Progenitor cell of endocrine pancreas (in vitro differentiated cells): ENCODE data around the gene STMN3. TPM values are rescaled to one million over a fixed set of nuclear protein-coding genes. Genes with fewer than 3 reads are reported as not detected.

Experiments used
- DNase-seq: peaks from one replicate; pipeline ENCODE4 v3.0.0; 2021; ENCODE audit warnings: low spot score; ENCODE audit not compliant: unreplicated experiment
- H3K27ac Mint-ChIP-seq: 2 replicates; pipeline ENCODE4 v1.8.0; 2021; ENCODE audit warnings: mild to moderate bottlenecking, moderate library complexity, mixed read lengths
- H3K27me3 Mint-ChIP-seq: 2 replicates; pipeline ENCODE4 v1.8.0; 2021; ENCODE audit warnings: mixed read lengths
- H3K36me3 Mint-ChIP-seq: 2 replicates; pipeline ENCODE4 v1.8.0; 2022; ENCODE audit warnings: mixed read lengths; ENCODE audit not compliant: insufficient read depth
- H3K4me1 Mint-ChIP-seq: 2 replicates; pipeline ENCODE4 v1.8.0; 2021; ENCODE audit warnings: low read depth, mixed read lengths
- H3K4me3 Mint-ChIP-seq: 2 replicates; pipeline ENCODE4 v1.8.0; 2021; ENCODE audit warnings: low read depth, mild to moderate bottlenecking, moderate library complexity, mixed read lengths
- H3K9me3 Mint-ChIP-seq: 2 replicates; pipeline ENCODE4 v1.8.0; 2021; ENCODE audit warnings: low read depth, mixed read lengths
- total RNA-seq: library from RNA; stranded (reverse); gene quantifications from 2 replicates; pipeline ENCODE4 v1.2.1, GENCODE V29; 2021
- TF ChIP-seq, protein P1 (sequence below): fragments of 200-600 bp; sonication (generic); IDR thresholded peaks from one replicate; pipeline ENCODE4 v1.5.0; 2021; ENCODE audit warnings: antibody characterized with exemption, mild to moderate bottlenecking; ENCODE audit not compliant: unreplicated experiment

STMN3 gene
- total RNA-seq, 1 donor from 2014 or later: 25.6 TPM

DNA sequence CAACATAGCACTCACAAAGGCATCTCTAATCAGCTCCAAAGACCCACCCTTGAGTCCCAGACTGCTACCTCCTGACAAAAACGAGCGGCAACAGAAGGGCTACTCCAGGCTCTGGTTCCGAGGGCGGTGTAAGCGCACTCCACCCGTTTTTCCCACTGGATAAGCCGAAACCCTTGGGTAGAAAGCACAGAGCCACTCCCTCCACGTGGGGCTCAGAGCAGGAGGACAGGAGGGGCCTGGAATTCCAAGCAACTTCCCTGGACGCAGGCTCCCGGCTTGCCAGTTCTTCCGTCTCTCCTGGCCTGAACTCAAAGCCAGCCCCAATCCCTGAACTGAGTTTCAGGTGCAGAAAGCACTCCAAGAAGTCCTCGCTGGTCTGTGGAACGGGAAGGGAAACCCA lies 33.7 kb downstream of the STMN3 start:
- H3K4me3 Mint-ChIP-seq: no peak overlapping the region
- no peaks in the 10 kb centered on the region for H3K27me3 Mint-ChIP-seq
- H3K9me3 Mint-ChIP-seq: peaks cover 5% of the 10 kb centered on the region
- no peak overlapping the region for H3K27ac Mint-ChIP-seq
- no peak for DNase-seq
- H3K36me3 Mint-ChIP-seq: peaks cover 27% of the 10 kb centered on the region
- TF ChIP-seq, protein P1, sequence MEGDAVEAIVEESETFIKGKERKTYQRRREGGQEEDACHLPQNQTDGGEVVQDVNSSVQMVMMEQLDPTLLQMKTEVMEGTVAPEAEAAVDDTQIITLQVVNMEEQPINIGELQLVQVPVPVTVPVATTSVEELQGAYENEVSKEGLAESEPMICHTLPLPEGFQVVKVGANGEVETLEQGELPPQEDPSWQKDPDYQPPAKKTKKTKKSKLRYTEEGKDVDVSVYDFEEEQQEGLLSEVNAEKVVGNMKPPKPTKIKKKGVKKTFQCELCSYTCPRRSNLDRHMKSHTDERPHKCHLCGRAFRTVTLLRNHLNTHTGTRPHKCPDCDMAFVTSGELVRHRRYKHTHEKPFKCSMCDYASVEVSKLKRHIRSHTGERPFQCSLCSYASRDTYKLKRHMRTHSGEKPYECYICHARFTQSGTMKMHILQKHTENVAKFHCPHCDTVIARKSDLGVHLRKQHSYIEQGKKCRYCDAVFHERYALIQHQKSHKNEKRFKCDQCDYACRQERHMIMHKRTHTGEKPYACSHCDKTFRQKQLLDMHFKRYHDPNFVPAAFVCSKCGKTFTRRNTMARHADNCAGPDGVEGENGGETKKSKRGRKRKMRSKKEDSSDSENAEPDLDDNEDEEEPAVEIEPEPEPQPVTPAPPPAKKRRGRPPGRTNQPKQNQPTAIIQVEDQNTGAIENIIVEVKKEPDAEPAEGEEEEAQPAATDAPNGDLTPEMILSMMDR: no peak
- H3K4me1 Mint-ChIP-seq: peaks cover 2% of the 10 kb centered on the region

DNA sequence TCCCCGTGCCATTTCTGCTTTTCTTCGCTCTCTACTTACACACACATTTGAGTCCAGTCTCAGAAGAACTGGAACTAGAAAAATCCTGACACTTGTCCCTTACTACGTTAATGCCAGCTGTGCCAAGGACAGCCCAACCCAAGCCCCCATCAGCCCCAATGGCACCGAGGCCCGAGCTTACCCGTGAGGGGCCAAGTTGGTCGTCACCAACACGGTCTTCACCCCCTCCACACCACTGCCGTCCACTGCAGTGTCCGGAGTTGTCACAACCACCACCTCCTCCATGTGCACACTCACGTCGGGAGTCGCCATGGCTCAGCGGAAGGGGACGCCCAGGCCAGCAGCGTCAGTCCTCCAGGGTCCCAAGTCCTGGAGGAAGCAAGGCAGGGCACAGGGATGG lies 34.1 kb downstream of the STMN3 start:
- no peak overlapping the region for H3K4me3 Mint-ChIP-seq
- TF ChIP-seq, protein P1: no peak
- H3K36me3 Mint-ChIP-seq: peaks cover 26% of the 10 kb centered on the region
- no peak overlapping the region for H3K27ac Mint-ChIP-seq
- H3K9me3 Mint-ChIP-seq: peaks cover 5% of the 10 kb centered on the region
- peaks cover 2% of the 10 kb centered on the region for H3K4me1 Mint-ChIP-seq
- no peaks in the 10 kb centered on the region for H3K27me3 Mint-ChIP-seq
- no peak for DNase-seq

DNA sequence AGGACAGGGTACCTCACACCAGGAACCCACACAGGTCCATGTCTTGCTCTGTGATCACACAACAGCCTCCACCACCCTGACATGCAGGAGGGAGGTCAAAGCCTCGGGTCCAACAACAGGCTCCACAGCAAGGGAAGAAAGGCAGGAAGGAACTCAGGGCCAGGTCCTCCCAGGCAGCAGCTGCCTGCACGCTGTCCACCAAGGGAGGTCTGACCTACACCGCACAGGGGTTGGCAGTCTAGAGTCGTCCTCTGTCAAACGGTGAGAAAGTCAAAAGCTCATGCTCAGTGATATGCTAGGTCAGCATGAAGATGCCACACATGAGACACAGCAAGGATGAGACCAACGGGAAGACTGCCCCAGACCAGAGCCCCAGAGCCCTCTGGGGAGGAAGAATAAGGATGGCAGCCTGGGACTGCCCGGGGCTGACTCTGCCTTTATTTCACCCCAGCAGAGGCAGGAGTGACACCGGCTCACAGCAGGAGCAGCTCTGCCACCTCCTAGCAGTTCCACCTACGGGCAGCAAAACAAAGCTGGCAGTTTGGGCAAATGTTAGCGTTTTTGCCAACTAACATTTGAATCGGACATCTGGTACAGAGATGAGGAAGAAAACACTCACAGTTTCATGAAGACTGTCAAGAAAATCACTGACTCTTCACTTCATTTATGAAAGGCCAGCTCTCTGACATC lies 34.8 kb downstream of the STMN3 start:
- Mint-ChIP-seq H3K27ac (no peak overlapping the region), H3K4me3 (no peak overlapping the region), H3K27me3 (no peaks in the 10 kb centered on the region)

DNA sequence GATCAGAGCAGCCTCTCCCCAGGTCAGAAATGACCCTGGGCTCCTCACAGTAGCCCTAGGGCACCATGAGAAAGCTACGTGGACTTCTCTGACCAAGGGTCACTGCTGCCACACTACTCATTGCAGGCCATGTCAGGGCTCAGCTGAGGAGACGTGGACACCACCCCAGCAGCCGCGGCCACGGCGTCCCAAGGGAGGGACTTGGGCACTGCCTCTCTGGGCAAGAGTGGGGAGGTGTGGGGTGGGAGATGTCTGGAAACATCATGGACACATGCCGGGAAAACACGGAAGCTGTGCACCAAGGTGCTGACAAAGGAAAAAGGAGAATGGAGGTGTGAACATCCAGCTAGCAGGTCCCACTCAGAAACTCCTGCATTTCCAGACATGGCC lies 35.4 kb downstream of the STMN3 start:
- Mint-ChIP-seq H3K4me3 (no peak overlapping the region), H3K27me3 (no peaks in the 10 kb centered on the region), H3K4me1 (peaks cover 2% of the 10 kb centered on the region), H3K9me3 (peaks cover 5% of the 10 kb centered on the region), H3K27ac (no peak overlapping the region), H3K36me3 (peaks cover 31% of the 10 kb centered on the region)
- TF ChIP-seq, protein P1: no peak
- DNase-seq: no peak

More for the DNA sequence above, 34.8 kb downstream of the STMN3 start:
- Mint-ChIP-seq H3K9me3 (peaks cover 5% of the 10 kb centered on the region), H3K36me3 (peaks cover 27% of the 10 kb centered on the region), H3K4me1 (peaks cover 2% of the 10 kb centered on the region)
- no peak for DNase-seq
- TF ChIP-seq, protein P1: no peak

DNA sequence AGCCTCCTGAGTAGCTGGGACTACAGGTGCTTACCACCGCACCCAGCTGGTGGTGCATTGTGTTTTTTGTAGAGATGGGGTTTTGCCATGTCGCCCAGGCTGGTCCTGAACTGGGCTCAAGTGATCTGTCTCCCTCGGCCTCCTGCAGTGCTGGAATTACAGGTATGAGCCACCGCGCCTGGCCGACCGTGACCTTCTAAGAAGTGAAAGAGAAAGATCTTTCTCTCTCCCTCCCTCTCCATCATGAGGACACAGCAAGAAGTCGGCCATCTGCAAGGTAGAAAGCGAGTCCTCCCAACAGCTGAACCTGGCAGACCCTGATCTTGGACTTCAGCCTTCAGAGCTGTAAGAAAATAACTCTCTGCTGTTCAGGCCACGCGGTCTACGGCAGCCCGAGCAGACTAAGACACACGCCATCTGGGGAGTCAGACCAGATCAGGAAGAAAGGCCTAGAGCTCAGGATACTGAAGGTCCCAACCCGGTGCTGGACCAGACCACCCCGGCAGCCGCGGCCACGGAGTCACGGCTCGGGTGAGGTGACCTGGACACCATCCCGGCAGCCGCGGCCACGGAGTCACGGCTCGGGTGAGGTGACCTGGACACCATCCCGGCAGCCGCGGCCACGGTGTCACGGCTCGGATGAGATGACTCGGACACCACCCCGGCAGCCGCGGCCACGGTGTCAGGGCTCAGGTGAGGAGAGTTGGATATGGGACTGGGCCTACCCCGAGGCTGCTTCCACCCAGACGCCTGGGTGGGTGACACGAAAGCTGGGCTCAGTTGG lies 35.9 kb downstream of the STMN3 start:
- Mint-ChIP-seq H3K27me3 (no peaks in the 10 kb centered on the region), H3K4me3 (no peak overlapping the region), H3K9me3 (peaks cover 5% of the 10 kb centered on the region), H3K36me3 (peaks cover 32% of the 10 kb centered on the region), H3K4me1 (peaks cover 2% of the 10 kb centered on the region), H3K27ac (no peak overlapping the region)
- TF ChIP-seq, protein P1: no peak
- no peak for DNase-seq
